Effector CD4-positive, alpha-beta T cell (primary cell): ENCODE results near the gene SNED1.

Source experiments
- DNase-seq: peaks from one replicate; pipeline ENCODE4 v3.0.0-alpha.2; 2020

Gene SNED1

GRCh38 chr2:240992572-240993291 is 5.7 kb upstream of the SNED1 start:
- no peak for DNase-seq

- no peak for DNase-seq
Observed at GRCh38 chr2:240993446-240994170, 4.8 kb upstream of the SNED1 start.

- no peak for DNase-seq
Observed at GRCh38 chr2:240994171-240994896, 4.1 kb upstream of the SNED1 start.

GRCh38 chr2:240995041-240996021 is 3.1 kb upstream of the SNED1 start:
- no peak for DNase-seq

GRCh38 chr2:240996161-240996833 is 2.1 kb upstream of the SNED1 start:
- no peak for DNase-seq

GRCh38 chr2:240996834-240997140 is 1.6 kb upstream of the SNED1 start:
- no peak for DNase-seq

- DNase-seq, result no peak
Observed at GRCh38 chr2:240997141-240997855, 1.1 kb upstream of the SNED1 start.

- no peak for DNase-seq
Observed at GRCh38 chr2:240998706-240998994, 232 bp downstream of the SNED1 start.

GRCh38 chr2:240998995-240999791 is 775 bp downstream of the SNED1 start:
- no peak for DNase-seq

GRCh38 chr2:240999873-241000541 is 1.6 kb downstream of the SNED1 start:
- DNase-seq, result no peak

- no peak for DNase-seq
Observed at GRCh38 chr2:241000831-241001321, 2.5 kb downstream of the SNED1 start.

GRCh38 chr2:241001413-241002274 is 3.2 kb downstream of the SNED1 start:
- no peak for DNase-seq

GRCh38 chr2:241002275-241003046 is 4.0 kb downstream of the SNED1 start:
- no peak for DNase-seq

GRCh38 chr2:241003047-241003360 is 4.6 kb downstream of the SNED1 start:
- no peak for DNase-seq

GRCh38 chr2:241003369-241003768 is 5.0 kb downstream of the SNED1 start:
- DNase-seq, result no peak

- DNase-seq, result no peak
Observed at GRCh38 chr2:241003830-241004564, 5.6 kb downstream of the SNED1 start.

GRCh38 chr2:241005569-241005968 is 7.2 kb downstream of the SNED1 start:
- no peak for DNase-seq

GRCh38 chr2:241006412-241006811 is 8.0 kb downstream of the SNED1 start:
- no peak for DNase-seq
